Measurements from ENCODE around the gene JMJD8.
A peak's percentile ranks its signal among the peaks of the same experiment; 100 is the strongest.

JMJD8 gene

DNA sequence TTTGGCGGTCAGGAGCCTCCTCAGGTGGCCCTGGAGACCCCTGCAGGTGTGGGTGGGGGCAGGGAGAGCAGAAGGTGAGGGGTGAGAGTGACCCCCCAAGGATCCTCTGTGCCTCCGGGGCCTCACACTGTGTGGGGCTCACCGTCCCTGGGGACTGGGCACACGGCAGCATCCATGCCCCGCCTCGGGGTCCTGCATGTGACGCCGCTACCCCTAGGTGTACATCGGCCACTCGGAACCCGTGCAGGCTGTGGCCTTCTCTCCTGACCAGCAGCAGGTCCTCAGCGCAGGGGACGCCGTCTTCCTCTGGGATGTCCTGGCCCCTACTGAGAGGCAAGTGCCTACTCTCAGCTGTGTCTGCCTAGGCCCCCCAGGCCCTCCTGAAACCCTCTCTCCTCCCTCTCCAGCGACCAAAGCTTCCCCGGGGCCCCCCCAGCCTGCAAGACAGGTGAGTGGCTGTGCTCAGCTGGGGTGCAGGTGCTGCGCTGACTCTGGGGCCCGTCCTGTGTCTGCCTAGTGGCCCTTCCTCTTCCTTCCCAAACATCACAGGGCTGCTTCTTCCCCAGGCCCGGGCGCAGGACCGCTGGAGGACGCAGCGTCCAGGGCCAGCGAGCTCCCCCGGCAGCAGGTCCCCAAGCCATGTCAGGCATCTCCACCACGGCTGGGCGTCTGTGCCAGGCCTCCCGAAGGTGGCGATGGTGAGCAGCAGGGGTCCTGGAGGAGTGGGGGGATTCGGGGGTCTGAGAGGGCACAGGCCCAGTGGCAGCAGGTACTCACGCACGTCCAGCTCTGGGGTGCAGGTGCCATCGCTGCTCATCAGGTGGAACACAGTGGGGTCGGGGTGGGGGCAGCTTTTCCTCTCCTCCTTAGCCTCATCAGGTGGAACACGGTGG lies 25.2 kb downstream of the JMJD8 start:
- DNase-seq: no peak

DNA sequence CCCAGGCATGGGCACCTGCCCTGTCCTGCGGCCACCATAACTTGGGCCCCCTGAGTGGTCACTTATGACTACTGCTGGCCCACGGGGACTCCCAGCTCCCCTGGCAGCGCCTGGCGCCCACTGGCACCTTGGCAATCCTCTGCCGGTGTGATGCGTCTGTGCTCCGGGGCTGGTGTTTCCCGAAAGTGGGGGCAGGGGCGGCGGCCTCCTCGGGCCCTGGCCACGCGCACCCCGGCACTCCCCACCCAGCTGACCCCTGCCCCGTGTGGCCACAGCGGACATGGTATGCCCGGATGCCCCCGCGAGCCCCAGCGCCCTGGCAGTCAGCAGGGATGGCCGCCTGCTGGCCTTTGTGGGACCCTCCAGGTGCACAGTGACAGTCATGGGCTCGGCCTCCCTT lies 26.6 kb downstream of the JMJD8 start:
- DNase-seq: no peak

DNA sequence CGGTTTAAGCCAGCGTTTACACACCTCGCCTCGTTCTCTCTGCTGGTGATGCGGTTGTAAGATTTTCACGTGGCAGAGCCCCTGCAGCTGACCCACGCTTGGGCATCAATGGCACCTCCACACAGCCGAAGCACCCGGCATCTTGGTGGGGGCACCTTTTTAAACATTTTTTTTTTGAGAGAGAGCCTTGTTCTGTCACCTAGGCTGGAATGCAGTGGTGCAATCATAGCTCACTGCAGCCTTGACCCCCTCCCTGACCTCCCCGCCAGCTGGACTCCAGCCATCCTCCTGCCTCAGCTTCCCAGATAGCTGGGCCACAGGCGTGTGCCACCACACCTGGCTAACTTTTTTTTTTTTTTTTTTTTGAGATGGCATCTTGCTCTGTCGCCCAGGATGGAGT lies 30.1 kb downstream of the JMJD8 start:
- no peak for DNase-seq

DNA sequence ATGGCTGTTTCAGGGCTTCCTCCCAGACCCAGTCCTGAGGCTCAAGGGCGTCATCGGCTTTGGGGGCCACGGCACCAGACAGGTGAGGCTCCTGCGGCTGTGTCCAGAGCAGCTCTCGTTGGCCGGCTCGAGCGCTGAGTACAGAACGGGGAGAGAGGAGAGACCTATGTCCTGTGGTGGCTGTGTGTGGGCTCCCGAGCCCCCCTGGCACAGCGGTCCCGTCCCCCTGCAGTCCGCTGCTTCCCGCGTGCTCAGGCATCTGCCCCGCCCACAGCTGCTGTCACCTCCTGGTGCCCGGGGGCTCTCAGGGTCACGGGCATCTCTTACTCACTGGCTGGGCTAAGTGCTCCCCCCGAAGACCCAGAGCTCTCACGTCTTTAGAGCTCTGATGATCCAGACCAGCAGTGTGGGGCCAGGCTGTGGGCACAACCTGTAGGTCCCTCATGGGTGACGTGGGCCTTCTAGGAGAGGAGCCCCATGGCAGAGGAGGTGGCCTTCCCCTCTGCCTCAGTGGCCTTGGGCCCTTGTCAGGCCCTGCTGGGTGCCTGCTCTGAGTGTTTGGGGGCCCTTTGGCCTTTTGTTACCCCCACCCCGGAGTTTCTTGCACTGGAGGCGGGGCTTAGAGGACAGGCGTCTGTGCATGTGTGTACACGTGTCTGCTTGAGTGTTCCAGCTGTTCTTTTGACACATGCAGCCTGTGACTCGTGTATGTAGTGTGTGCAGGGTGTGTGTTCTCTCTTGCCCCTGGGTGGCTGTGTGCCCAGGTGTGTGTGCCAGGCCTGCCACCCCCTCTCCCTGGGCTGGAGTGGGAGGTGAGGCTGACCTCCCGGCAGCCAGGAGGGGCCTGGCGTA lies 31.5 kb downstream of the JMJD8 start:
- DNase-seq: no peak

DNA sequence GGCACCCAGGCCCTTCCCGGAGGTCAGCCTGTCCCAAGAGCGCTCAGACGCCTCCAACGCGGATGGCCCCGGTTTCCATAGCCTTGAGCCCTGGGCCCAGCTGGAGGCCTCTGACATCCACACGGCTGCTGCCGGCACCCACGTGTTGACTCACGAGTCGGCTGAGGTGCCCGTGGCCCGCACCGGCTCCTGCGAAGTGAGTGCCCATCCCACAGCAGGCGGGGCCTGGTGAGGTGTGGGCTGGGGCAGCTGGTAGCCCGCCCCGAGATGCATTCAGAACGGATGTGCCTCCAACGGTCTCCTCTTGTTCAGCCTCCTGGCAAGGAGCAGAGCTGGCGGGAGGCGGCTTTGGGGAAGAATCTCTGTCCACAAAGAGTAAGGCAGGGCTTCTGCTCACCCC lies 32.3 kb downstream of the JMJD8 start:
- no peak for DNase-seq

DNA sequence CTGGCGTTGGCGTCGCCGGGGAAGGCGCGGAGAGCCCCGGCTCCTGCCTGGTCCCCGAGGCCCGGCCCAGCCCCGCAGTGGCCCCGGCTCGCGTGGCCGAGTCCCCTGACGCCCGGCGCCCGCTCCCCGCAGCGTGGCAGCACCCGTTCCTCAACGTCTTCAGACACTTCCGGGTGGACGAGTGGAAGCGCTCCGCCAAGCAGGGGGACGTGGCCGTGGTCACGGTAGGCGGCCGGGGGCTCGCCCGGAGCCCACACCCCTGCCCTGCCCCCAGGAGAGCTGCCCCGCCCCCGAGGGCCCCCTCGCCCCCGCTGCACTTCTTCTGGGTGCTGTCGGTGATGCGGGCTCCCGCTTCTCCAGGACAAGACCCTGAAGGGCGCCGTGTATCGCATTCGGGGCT lies 34.5 kb downstream of the JMJD8 start:
- peak in 1 of 2 experiments; percentile 20 for DNase-seq

DNA sequence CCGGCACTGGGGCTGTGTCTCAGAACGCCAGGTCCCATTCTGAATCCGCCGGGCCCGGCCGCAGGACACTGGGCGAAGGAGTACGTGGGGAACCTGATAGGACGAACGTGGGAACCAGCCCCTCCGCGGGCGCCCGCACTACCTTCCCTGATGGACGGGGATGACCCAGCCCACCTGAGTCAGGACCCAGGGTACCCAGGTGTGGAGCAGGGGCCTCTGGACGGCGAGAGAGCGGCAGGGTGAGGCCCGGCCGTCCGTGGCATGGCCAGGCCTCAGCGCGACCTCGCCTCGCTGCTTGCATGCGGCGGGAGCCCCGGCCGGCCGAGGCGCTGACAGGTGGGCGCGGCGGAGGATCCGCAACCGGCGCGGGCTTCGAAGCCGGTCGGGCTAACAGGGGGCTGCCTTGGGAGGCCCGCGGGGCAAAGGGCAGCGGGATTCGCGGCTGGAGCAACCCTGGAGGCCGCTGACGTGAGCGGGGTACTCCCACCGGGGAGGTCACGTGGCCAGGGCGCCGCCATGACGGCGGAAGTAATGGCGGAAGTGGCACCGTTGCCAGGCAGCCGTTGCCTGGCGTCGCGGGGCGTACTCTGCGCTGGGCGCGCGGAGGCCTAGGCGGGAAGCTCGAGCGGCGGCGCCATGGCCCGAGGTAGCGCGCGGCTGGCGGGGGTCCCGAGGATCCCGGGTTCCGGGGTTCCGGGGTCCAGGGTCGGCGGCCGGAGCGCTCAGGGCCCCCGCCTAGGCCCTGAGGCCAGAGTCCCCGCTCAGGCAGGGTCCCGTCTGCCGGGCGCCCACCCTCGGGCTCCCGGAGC lies 35.1 kb downstream of the JMJD8 start, which contains the start of gene WDR90:
Gene WDR90, plus strand, starts transcription at position 585 of the 809 bp plus-strand sequence. Its CDS starts 52 bp downstream, at position 637.
- DNase-seq: peak; percentile 74 to 93

DNA sequence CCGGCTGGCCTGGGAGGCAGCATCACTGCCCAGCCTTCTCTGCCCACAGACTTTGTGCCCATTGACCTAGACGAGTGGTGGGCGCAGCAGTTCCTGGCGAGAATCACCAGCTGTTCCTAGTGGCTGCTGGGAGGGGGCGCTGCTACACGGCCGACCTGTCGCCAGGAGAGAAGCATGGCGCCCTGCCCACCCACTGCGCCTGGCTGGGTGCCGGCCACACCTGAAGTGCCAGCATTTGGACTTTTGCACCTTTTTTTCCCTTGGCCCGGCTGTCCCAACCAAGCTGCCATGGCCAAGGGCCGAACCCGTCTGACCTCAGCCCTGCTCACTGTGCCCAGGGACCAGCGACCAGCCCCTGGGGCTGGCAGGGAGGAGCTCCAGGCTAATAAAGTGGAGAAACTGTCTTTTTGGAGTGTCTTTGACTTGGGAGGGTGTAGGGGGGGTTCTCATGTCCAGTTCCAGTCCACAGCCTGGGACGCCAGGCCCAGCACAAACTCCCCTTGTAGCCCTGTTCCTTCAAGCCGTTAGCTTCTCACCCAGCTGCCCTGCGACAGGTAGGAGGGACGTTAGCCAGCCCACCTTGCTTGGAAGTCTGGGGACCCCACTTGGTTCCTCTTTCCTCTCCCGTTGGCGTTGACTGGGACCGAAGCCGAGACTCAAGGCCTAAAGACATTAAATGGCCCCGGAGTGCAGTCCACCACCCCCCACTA lies 35.9 kb downstream of the JMJD8 start:
- DNase-seq: peak in 1 of 2 experiments; percentile 71

DNA sequence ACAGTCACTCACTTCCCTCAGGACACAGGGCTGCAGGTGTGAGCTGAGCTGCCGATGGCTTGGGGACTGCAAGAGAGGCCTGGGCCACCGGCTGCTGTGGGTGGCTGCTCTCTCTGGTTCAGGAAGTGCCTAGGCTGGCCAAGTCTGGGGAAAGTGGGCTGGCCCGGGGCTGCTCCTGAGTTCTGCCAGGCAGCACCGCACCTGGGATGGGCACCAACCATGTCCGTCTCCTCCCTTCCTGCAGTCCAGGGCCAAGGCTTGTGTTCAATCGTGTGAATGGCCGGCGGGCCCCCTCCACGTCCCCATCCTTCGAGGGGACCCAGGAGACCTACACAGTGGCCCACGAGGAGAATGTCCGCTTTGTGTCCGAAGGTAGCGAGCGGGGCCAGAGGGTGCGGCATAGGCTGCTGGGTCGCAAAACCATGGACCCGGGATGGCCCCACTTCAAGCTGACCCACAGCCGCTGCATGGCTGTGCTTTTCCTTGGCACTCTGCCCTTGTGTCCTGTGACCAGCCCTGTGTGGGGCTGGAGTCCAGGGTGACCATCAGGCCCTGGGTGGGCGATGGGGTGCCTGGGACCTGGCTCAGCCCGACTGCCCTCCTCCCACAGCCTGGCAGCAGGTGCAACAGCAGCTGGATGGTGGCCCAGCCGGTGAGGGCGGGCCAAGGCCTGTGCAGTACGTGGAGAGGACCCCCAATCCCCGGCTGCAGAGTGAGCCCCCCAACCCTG lies 36.8 kb downstream of the JMJD8 start:
- DNase-seq: no peak

DNA sequence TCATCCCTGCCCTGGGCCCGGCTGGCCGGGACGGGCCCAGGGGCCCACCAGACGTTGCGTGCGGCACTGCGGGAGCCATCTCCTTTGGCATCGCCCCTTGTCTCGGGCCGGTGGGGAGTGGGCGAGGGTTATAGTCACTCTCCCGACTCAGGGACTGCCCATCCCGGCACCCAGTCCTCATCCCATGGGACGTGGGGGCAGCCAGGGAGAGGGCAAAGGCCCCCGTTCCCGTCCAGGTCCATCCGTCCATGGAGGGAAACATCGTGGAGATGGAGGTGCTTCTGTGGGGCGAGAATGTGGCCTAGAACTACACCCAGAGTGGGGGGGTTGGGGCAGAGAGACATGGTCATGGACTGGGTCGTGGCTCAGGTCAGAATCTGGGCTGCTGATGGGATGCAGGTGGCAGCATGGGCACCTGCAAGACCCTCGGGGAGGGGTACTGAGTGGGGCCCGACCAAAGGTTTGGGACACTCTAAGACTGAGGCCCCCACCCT lies 37.4 kb downstream of the JMJD8 start:
- no peak for DNase-seq

DNA sequence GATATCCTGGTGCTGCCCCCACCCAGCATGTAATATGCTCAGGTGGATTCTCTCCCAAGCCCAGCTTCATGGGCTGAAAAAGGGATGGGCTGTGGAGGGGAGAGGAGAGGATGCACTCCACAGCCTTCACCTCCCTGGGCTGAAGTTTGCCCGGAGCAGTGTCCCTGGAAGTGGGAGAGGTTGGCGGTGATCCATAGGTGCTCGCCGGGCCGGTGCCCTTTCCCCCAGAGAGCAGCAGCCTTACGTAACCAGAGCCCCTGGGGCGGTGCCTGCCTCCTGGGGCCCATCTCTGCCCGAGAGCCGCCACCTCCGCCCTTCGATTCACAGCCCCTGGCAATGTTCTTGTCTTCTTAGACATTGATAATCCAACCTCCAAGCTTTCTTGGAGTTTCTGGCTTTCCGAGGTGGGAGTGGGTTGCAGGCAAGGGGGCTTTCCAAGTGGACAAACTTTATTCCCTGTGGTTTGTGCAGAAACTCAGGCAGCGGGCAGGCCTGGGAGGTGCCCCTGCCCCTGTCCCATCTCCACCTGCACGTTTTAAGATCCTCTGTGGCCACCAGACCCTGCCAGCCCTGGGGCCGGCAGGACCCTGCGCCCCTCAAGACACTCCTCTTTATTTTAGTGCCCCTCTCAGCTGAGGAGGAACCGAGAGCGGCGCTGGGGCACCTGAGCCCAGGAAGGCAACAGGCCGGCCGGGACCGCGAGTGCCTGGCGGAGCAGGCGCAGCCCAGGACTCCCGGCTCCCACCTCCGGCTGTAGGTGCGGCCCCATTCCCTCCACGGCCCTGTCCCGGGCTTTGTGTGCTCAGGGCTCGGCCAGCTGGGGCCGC lies 38.1 kb downstream of the JMJD8 start:
- DNase-seq: no peak

DNA sequence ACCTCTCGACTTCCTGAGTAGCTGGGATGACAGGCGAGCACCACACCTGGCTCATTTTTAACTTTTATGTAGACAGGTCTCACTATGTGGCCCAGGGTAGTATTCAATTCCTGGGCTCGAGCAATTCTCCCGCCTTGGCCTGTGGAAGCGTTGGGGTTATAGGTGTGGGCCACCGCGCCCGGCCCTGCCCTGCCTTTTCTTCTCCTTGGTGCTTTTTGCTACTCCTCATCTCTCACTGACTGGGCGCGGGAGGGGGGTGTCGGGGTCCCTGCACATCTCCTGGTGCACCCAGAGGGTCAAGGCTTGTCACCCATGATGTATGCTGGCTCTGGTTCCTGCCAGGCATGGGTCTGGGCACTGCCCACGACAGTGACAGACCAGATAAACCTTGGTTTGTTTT lies 39.6 kb downstream of the JMJD8 start:
- no peak for DNase-seq

DNA sequence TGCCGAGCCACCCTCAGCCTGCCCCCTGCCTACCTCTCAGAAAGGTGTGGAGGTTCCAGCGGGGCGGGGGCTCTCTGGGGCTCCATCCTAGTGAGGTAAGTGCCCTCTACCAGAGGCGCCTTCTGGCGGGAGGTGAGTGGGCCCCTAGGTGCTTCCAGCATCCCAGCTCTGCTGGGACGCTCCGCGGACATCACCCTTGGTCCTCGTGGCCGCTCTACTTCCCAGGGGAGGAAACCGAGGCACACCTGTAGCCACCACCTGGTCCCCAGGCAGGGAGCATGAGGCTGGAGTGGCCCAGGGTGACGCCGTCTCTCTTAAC lies 41.1 kb downstream of the JMJD8 start:
- no peak for DNase-seq

DNA sequence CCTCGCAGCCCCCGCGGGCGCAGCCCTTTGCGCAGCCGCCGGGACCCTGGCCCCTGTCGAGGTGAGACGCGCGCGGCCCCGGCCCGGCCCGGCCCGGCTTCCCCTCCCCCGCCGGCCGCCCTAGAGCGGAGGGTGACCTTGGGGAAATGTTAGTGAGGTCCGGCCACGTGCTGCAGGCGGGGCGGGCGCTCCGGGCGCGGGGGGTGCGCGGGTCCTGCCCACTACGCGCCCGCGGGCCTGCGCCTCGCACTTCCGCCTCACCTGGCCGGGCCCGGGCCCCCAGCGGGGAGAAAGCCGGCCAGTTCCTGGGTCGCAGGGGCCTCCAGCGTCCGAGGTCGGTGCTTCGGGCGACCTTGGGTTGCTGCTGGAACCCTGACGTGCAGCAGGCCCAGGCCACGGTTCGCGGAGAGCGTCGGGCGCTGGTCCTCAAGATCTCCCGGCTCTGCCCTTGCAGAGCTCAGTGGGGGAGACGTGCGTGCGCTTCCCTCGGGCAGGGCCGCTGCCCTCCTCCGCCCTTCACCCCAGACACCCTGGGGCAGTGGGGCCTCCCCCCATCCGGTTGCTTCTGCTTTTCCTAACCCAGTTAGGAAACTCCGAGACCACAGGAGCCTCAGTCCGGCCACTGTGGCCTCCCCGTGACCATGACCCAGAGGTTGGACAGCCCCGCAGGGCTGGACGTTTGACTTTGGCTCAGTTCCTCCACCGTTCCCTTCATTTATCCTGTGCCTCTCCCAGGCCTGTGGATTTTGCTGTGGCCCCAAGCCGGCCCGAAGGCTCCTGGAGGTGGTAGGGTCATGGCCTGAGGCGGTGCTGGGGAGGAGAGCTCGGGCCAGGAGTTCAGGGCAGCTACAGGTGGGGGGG lies 41.7 kb downstream of the JMJD8 start:
- peak in 1 of 2 experiments; percentile 61 for DNase-seq

DNA sequence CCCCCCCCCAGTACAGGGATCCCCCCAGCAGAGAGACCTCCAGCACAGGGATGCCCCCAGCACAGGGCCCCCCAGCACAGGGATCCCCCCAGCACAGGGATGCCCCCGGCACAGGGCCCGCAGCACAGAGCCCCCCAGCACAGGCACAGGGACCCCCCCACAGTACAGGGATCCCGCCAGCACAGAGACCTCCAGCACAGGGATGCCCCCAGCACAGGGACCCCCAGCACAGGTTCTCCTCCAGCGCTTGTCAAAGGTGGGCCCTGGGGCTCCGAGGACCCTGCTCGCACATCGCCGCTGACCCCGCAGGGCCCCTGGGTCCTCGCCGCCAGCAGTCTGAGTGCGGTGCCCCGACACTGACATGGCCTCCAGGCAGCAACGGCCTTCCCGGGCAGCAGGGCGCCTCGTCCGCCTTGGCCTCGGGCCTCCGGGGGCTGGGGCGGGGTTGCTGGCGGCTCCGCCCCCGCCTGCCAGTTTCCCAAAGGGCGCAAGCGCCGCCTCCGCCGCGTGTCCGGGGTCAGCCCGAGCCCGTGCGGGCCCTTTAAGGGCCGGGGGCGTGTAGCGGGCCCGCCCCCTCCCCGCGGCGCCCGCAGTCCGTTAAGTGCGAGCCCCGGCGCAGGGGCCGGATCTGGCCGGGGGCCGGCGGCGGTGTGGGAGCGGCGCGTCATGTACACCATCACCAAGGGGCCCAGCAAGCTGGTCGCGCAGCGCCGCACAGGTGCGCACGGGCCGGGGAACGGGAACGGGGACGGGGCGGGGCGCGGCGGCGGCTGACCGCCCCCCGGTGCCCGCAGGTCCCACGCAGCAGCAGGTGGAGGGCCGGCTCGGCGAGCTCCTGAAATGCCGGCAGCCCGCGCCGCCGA lies 42.6 kb downstream of the JMJD8 start, which contains the start of gene MCRIP2:
Gene MCRIP2, plus strand, starts transcription at position 503 of the 863 bp plus-strand sequence. Its CDS starts 164 bp downstream, at position 667.
- DNase-seq: peak in 1 of 2 experiments; percentile 83

DNA sequence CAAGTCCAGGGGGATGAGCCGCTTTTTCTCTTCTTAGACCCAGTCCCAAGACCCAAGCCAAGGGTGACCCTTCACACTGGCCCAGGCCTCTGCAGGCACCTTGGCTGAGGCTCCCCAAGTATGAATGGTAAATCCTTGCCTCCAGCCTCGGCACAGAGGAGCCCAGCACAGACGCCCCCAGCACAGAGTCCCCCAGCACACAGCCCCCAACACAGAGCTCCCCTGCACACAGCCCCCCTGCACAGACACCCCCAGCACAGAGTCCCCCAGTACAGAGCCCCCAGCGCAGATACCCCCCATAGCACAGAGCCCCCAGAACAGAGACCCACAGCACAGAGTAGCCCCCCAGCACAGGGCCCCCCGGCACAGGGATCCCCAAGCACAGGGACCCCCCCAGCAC lies 43.5 kb downstream of the JMJD8 start:
- no peak for DNase-seq

DNA sequence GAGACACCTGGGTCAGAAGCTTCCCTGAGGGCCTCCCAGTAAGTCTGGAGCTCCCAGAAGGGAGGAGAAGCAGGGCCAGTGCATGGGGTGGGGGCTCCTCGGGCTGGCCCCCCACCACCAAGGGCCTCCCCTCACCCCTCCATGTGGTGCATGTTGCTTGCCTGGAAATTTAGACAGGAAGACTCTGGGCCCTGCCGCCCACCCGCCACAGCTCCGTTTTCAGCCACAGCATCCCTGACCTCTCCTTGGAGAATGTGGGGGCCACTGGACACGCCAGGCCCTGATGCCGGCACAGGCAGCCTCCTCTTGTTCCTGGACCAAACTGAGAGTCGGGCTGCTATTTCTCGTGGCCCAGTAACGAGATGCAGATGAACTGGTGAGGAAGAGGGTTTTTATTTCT lies 45.3 kb downstream of the JMJD8 start:
- no peak for DNase-seq

DNA sequence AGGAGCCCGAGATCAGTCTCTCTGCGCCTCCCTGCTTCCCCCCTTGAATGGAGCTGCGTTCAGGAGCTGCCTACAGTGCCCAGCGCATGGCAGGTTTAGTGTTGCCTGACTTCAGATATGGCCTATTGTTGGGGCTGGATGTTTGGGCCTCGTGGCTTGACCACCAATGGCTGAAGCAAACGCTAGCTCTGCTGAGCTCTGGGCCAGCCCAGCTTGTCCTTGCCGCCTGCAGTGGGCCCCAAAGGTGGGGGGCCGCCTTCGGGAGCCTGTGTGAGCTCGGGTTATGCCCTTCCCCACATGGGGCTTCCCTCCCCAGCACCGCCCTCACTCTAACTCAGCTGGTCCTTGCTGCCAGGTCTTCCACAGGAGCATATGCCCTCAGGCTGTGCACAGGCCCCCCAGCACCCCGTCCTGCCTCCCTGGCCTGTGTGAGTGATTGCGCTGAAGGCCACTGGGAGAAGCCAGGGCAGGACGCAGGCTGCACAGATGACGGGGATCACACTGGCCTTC lies 46.0 kb downstream of the JMJD8 start:
- DNase-seq: no peak
